ENCODE results near the gene GABRB1. TPM values are rescaled to one million over a fixed set of nuclear protein-coding genes. Genes with fewer than 3 reads are reported as not detected.

Gene GABRB1
- total and polyA plus RNA-seq, 2 experiments from 2014 or later: 0.42 to 1.1 TPM

DNA sequence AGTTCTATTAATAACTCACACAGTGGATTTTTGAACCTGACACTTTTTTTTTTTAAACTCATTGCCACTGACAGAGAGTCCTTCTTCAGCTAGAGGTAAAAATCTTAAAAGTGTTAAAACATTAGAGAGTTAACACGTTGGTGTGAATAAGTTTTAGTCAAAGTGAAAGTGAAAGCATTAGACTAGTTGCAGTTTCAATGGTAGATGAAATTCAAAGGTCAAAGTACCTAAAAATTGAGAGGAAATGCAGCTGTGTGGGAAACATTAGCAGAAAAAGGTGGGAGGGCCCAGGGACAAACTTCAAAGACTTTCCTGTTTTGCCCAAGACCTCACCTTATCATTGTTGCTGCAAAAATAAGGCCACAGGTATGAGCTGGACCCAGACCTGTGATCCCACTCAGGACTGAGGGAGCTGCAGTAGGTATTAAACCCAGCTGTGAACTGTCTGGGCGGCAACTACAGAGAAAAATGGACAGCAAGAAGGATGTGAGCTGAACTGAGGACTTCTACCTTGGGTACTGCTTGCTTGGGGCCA lies 20.4 kb upstream of the GABRB1 start:
- H3K36me3 ChIP-seq: no peaks in the 10 kb centered on the region
- H3K27me3 ChIP-seq: no peaks in the 10 kb centered on the region
- DNase-seq (ENCODE audit: low read depth in 1 of 2, low spot score in 1 of 2): no peak
- H3K9me3 ChIP-seq (ENCODE audit: low read depth): no peaks in the 10 kb centered on the region
- TF ChIP-seq, protein P1, sequence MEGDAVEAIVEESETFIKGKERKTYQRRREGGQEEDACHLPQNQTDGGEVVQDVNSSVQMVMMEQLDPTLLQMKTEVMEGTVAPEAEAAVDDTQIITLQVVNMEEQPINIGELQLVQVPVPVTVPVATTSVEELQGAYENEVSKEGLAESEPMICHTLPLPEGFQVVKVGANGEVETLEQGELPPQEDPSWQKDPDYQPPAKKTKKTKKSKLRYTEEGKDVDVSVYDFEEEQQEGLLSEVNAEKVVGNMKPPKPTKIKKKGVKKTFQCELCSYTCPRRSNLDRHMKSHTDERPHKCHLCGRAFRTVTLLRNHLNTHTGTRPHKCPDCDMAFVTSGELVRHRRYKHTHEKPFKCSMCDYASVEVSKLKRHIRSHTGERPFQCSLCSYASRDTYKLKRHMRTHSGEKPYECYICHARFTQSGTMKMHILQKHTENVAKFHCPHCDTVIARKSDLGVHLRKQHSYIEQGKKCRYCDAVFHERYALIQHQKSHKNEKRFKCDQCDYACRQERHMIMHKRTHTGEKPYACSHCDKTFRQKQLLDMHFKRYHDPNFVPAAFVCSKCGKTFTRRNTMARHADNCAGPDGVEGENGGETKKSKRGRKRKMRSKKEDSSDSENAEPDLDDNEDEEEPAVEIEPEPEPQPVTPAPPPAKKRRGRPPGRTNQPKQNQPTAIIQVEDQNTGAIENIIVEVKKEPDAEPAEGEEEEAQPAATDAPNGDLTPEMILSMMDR (IDR thresholded peaks at IDR 0.05; ENCODE audit: low read depth, low read length): no peak
- no peaks in the 10 kb centered on the region for H3K4me1 ChIP-seq (ENCODE audit: low read depth)
- H3K27ac ChIP-seq: no peak overlapping the region
- H3K4me3 ChIP-seq: no peak overlapping the region

DNA sequence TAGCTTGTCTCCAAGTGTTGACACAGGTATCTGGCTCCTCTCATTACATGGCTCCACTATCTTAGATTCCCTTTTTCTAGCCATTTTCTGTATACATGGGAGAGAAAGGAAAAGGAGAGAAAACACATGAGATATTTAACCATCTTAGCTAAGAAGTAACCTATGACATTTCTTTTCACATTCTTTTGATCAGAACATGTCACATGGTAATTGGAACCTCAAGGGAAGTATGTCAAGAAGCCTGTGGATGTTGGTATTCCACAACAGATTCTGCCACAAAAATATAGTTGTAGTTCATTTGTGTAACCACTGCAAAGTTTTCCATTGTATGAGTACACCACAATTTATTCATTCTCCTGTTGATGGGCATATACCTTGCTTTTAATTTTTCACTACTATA lies 18.7 kb upstream of the GABRB1 start:
- DNase-seq (ENCODE audit: low read depth in 1 of 2, low spot score in 1 of 2): no peak
- H3K36me3 ChIP-seq: no peaks in the 10 kb centered on the region
- H3K27me3 ChIP-seq: no peaks in the 10 kb centered on the region
- H3K9me3 ChIP-seq (ENCODE audit: low read depth): no peaks in the 10 kb centered on the region
- TF ChIP-seq, protein P1 (IDR thresholded peaks at IDR 0.05; ENCODE audit: low read depth, low read length): no peak
- no peaks in the 10 kb centered on the region for H3K4me1 ChIP-seq (ENCODE audit: low read depth)
- no peak overlapping the region for H3K4me3 ChIP-seq
- H3K27ac ChIP-seq: no peak overlapping the region

DNA sequence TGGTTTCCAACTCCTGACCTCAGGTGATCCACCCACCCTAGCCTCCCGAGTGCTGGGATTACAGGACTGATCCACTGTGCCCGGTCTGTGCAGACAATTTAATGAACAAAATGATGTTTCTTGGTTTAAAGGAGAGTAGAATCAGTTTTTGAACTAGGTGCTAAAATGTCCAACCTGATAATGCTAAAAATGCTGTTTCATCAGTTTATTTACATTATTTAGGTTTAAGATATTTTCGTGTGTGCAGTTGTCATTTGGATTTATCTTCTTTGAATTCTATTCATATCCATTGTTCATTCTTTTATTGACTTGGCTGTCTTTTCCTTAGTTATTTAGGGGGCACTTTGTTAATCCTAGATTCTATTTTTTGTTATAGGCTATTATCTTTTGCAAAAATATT lies 18.0 kb upstream of the GABRB1 start:
- DNase-seq (ENCODE audit: low read depth in 1 of 2, low spot score in 1 of 2): no peak
- no peak overlapping the region for H3K4me3 ChIP-seq
- no peaks in the 10 kb centered on the region for H3K36me3 ChIP-seq
- H3K9me3 ChIP-seq (ENCODE audit: low read depth): no peaks in the 10 kb centered on the region
- no peaks in the 10 kb centered on the region for H3K4me1 ChIP-seq (ENCODE audit: low read depth)
- H3K27ac ChIP-seq: no peak overlapping the region
- no peaks in the 10 kb centered on the region for H3K27me3 ChIP-seq
- TF ChIP-seq, protein P1 (IDR thresholded peaks at IDR 0.05; ENCODE audit: low read depth, low read length): no peak

DNA sequence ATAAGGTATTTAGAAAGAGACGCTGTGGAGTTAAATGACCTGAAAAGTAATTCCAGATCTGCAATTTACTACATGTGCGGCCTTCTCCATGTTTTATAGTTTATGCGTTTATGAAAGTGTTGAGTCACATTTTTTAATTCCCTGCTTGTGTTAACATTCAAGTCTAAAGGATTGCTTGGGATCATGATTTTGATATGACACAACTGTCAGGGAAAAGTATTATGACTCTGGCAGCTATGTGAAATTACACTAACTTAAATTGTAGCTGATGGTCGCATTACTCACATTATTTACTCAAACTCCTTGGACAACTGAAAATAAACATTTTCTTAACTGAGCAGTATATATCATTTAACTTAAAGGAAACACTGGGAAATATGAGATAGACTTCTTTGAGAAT lies 14.3 kb upstream of the GABRB1 start:
- Histone ChIP-seq H3K9me3 (ENCODE audit: low read depth) (no peaks in the 10 kb centered on the region), H3K4me3 (no peak overlapping the region), H3K27ac (no peak overlapping the region), H3K4me1 (ENCODE audit: low read depth) (no peaks in the 10 kb centered on the region), H3K36me3 (no peaks in the 10 kb centered on the region), H3K27me3 (no peaks in the 10 kb centered on the region)
- TF ChIP-seq, protein P1 (IDR thresholded peaks at IDR 0.05; ENCODE audit: low read depth, low read length): no peak
- no peak for DNase-seq (ENCODE audit: low read depth in 1 of 2, low spot score in 1 of 2)

DNA sequence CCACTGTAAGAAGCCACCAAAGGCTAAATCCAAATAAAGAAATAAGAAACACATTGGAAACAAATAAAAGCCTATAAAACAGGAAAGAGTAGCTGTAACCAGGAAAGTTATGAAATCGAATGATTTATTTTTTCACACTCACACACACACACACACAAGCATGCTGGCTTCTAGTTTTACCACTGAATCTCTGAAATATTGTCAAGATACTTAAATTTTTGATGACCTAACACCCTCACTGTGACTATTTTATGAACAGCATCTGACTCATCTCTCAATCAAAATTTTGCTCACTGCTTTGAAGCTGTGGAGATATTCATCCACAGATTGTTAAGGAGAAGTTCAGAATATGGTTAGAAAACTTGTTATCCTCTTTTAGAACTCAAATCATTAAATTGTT lies 13.9 kb upstream of the GABRB1 start:
- Histone ChIP-seq H3K36me3 (no peaks in the 10 kb centered on the region), H3K27ac (no peak overlapping the region), H3K9me3 (ENCODE audit: low read depth) (no peaks in the 10 kb centered on the region), H3K27me3 (no peaks in the 10 kb centered on the region), H3K4me1 (ENCODE audit: low read depth) (no peaks in the 10 kb centered on the region), H3K4me3 (no peak overlapping the region)
- no peak for DNase-seq (ENCODE audit: low read depth in 1 of 2, low spot score in 1 of 2)
- TF ChIP-seq, protein P1 (IDR thresholded peaks at IDR 0.05; ENCODE audit: low read depth, low read length): no peak

All from cardiac muscle cell (in vitro differentiated cells and primary cell).